ENCODE measurements around the gene ARHGAP10.
"Not testable (repeated sequence)": the region's sequence is repeated elsewhere in the genome, so short reads cannot be mapped to it uniquely, and the experiment has no call there.

Gene ARHGAP10

DNA sequence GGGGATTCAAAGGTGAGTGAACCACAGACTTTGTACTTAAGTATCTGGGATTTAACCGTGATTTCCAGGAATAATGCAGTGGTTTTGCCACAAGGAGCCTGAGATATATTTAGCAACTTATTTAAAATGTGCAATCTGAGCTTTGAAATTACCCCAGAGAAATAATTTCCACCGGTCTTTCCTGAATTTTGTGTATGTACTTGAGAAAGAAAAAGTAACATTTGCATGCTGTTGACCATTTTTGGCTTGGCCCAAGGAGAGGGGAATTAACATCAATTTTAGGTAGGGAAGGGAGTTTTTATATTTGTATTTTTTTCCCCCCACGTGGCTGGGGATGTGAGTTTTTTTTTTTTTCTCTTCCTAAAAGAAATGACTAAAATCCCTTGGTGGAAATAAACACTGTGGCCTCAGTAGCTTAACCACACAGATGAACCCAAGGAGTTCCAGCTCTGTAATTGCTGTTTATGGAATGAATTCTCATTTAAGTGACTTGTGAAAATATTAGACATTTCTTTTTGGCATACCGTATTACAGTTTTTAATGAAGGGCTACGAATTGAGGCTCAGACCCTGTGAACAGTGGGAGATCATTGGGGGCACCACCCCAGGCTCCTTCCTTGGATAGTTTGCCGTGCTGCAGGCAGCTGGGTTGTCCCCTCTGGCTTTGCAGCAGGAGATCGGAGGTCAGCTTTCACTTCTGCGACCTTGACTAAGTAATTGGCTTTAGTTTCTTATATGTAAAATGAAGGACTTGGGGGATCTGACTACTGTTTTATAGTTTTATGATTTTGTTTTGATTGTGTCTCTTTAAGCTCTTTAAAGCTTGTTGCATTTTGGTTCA, 116.1 kb downstream of the ARHGAP10 start:
- DNase-seq (ENCODE audit: low spot score) = no peak

- no peak for DNase-seq (ENCODE audit: low spot score)
Measured at GRCh38 chr4:147848634-147849033, 116.7 kb downstream of the ARHGAP10 start.

GRCh38 chr4:147851135-147851534, 119.2 kb downstream of the ARHGAP10 start:
- no peak for DNase-seq (ENCODE audit: low spot score)

- DNase-seq (ENCODE audit: low spot score) = no peak
Measured at GRCh38 chr4:147853706-147854105, 121.8 kb downstream of the ARHGAP10 start.

DNA sequence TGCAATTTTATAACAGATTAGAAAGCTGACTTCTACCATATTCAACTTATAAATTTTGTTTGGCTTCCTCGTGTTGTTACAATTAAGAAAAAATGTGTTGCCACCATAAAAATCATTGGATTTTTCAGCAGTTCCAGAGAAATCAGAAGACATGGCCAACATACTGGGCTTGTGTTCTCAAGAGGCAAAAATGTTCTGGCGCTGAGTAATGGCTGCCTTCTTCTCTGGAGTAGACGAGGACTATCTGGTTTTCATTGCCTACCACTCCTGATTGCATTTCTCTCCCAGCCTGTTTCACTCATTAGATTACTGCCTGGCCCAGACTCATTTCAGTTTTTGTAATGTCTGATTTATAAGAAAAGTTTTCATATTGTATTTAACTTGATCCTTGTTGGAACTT, 122.3 kb downstream of the ARHGAP10 start:
- DNase-seq (ENCODE audit: low spot score) = peak; percentile 11

DNA sequence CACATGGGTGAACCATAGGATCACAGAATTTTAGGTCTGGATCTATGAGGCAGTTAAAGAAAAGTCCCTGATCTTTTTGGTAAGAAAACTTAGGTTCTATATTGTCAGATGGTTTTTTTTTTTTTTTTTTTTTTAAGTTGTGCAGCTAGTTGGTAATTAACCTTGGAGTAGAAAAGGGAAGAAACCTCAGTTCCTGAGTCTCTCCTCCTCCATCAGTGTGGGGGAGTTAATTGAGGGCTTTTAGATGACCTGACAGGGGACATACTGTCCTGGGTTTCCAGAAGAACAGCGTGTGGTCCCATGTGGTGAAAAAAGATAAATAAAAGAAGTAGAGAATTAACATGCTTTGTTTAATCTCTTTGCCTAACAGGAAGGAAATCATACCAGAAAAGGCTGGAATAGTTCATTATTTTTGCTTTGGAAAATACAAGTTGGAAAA, 123.7 kb downstream of the ARHGAP10 start:
- DNase-seq (ENCODE audit: low spot score) = no peak

- DNase-seq (ENCODE audit: low spot score) = no peak
Measured at GRCh38 chr4:147860960-147861359, 129.1 kb downstream of the ARHGAP10 start.

- no peak for DNase-seq (ENCODE audit: low spot score)
Measured at GRCh38 chr4:147862043-147862692, 130.3 kb downstream of the ARHGAP10 start.

DNA sequence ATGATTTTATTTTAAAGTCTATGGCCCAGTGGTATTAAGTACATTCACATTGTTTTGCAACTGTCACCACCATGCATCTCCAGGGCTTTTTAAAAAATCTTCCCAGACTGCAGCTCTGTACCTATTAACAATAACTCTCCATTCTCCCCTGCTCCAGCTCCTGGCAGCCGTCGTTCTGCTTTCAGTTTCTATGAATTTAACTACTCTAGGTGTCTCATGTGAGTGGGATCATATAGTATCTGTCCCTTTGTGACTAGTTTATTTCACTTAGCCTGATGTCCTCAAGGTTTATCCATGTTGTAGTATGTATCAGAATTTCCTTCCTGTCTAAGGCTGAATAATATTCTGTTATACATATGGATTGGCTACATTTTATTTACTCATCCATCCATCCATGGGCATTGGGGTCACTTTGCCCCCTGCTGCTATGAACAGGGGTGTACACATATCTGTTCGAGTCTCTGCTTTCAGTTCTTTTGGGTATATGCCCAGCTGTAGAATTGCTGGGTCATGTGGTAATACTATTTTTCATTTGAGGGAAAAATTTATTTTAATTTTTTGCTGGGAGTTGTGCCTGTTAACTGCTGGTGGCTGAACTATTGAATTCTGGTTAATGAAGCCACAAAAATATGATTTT, 131.3 kb downstream of the ARHGAP10 start:
- no peak for DNase-seq (ENCODE audit: low spot score)

GRCh38 chr4:147863808-147864472, 132.1 kb downstream of the ARHGAP10 start:
- DNase-seq (ENCODE audit: low spot score) = no peak

- DNase-seq (ENCODE audit: low spot score) = no peak
Measured at GRCh38 chr4:147864607-147865006, 132.7 kb downstream of the ARHGAP10 start.

DNA sequence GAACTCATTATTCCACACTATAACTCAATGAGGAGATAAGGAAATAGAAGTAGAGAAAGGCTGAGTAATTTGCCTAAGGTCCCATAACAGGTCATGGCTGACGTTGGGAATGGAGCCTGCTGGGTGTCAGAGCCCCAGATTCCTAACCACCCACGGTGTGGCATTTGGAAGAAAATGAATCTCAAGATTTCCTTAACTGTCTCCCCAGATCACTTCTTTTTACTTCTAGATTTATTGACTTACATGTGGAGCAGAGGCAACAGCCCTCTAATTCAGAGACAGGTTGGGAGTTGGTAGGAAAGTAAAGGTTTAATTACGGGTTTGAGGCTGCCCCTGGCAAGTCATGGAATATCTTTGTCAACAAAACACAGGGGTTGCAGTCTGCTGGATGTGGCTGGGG, 134.0 kb downstream of the ARHGAP10 start:
- no peak for DNase-seq (ENCODE audit: low spot score)

GRCh38 chr4:147866532-147867271, 134.8 kb downstream of the ARHGAP10 start:
- DNase-seq (ENCODE audit: low spot score) = peak; percentile 80

- DNase-seq (ENCODE audit: low spot score) = no peak
Measured at GRCh38 chr4:147874109-147874508, 142.2 kb downstream of the ARHGAP10 start.

- DNase-seq (ENCODE audit: low spot score) = no peak
Measured at GRCh38 chr4:147877308-147877771, 145.5 kb downstream of the ARHGAP10 start.

GRCh38 chr4:147879676-147880075, 147.8 kb downstream of the ARHGAP10 start:
- no peak for DNase-seq (ENCODE audit: low spot score)

GRCh38 chr4:147880511-147880910, 148.6 kb downstream of the ARHGAP10 start:
- no peak for DNase-seq (ENCODE audit: low spot score)

GRCh38 chr4:147884536-147884935, 152.6 kb downstream of the ARHGAP10 start:
- no peak for DNase-seq (ENCODE audit: low spot score)

- not testable (repeated sequence) for DNase-seq (ENCODE audit: low spot score)
Measured at GRCh38 chr4:147885216-147885615, 153.3 kb downstream of the ARHGAP10 start.

- DNase-seq (ENCODE audit: low spot score) = no peak
Measured at GRCh38 chr4:147891476-147892115, 159.7 kb downstream of the ARHGAP10 start.

- DNase-seq (ENCODE audit: low spot score) = no peak
Measured at GRCh38 chr4:147899512-147899911, 167.6 kb downstream of the ARHGAP10 start.

All from SK-N-DZ (cell line).